Measurements from ENCODE around the gene NUP205.

Gene NUP205

GRCh38 chr7:135678612-135679575 lies 121.2 kb downstream of the NUP205 start:
- H3K27ac ChIP-seq (ENCODE audit: extremely low read depth, low read depth, low read length) = no peak overlapping the region
- ChIA-PET CTCF (interaction anchor here (0.6 to 1.0 kb wide), 2 partner anchors 22 to 26 kb away, joined by 3 read pairs; no protein-coding TSS in a partner anchor), POLR2A (no interaction called here)

GRCh38 chr7:135681762-135682161 lies 124.0 kb downstream of the NUP205 start:
- Histone ChIP-seq H3K4me1 (ENCODE audit: control insufficient read depth, insufficient read depth, low read length) (no peaks in the 10 kb centered on the region), H3K9me3 (ENCODE audit: control insufficient read depth, insufficient read depth, low read depth, low read length) (no peaks in the 10 kb centered on the region), H3K4me3 (ENCODE audit: low read depth, low read length) (no peak overlapping the region), H3K27ac (ENCODE audit: extremely low read depth, low read depth, low read length) (no peak overlapping the region), H3K36me3 (ENCODE audit: control insufficient read depth in 2 of 2, insufficient read depth in 1 of 2, low read length in 2 of 2) (peaks cover 0 to 74% of the 10 kb centered on the region in 2 experiments; a peak in 1 of 3 replicates)
- ChIA-PET CTCF (interaction anchor here (0.7 to 2.4 kb wide), 4 partner anchors 9 to 119 kb away, joined by 3 to 19 read pairs (median 4); no protein-coding TSS in a partner anchor), POLR2A (interaction anchor here (1.0 kb wide), 1 partner anchor 9 kb away, joined by 3 read pairs; no protein-coding TSS in a partner anchor)
- TF ChIP-seq KLF16 (tag by site-specific recombination; IDR thresholded peaks at IDR 0.05) (no peak), TRIM28 (IDR thresholded peaks at IDR 0.05; ENCODE audit: borderline replicate concordance, low read length) (no peak), ZBTB17 (tag by site-specific recombination; IDR thresholded peaks at IDR 0.05) (no peak), ZNF624 (tag by site-specific recombination; IDR thresholded peaks at IDR 0.05) (no peak), ZNF600 (tag by site-specific recombination; IDR thresholded peaks at IDR 0.05) (no peak), ZNF174 (tag by site-specific recombination; IDR thresholded peaks at IDR 0.05) (no peak), ZBTB26 (tag by site-specific recombination; optimal IDR thresholded peaks at IDR 0.05) (no peak), ZFP69B (tag by site-specific recombination; IDR thresholded peaks at IDR 0.05) (no peak), ZNF221 (tag by site-specific recombination; IDR thresholded peaks at IDR 0.05; ENCODE audit: borderline replicate concordance) (no peak), ZFP41 (tag by site-specific recombination; IDR thresholded peaks at IDR 0.05; ENCODE audit: borderline replicate concordance) (no peak), ZNF140 (tag by site-specific recombination; IDR thresholded peaks at IDR 0.05) (no peak), ZNF76 (tag by site-specific recombination; IDR thresholded peaks at IDR 0.05; ENCODE audit: borderline replicate concordance, low read depth) (no peak), ZNF664 (tag by site-specific recombination; IDR thresholded peaks at IDR 0.05) (no peak), ZNF214 (tag by site-specific recombination; IDR thresholded peaks at IDR 0.05; ENCODE audit: borderline replicate concordance) (no peak), ZNF248 (tag by site-specific recombination; IDR thresholded peaks at IDR 0.05) (no peak), ZNF133 (tag by site-specific recombination; IDR thresholded peaks at IDR 0.05) (no peak), ZNF530 (tag by site-specific recombination; IDR thresholded peaks at IDR 0.05; ENCODE audit: low read depth) (no peak), ZNF341 (tag by site-specific recombination; IDR thresholded peaks at IDR 0.05; ENCODE audit: low read depth) (no peak), ZSCAN23 (tag by site-specific recombination; IDR thresholded peaks at IDR 0.05) (no peak)

More at GRCh38 chr7:135678612-135679575, 121.2 kb downstream of the NUP205 start:
- Histone ChIP-seq H3K36me3 (ENCODE audit: control insufficient read depth in 2 of 2, insufficient read depth in 1 of 2, low read length in 2 of 2) (peaks cover 0 to 64% of the 10 kb centered on the region in 2 experiments; a peak in 1 of 3 replicates), H3K4me3 (ENCODE audit: low read depth, low read length) (no peak overlapping the region), H3K9me3 (ENCODE audit: control insufficient read depth, insufficient read depth, low read depth, low read length) (no peaks in the 10 kb centered on the region), H3K4me1 (ENCODE audit: control insufficient read depth, insufficient read depth, low read length) (no peaks in the 10 kb centered on the region)
- TF ChIP-seq ZNF398 (tag by site-specific recombination; IDR thresholded peaks at IDR 0.05) (no peak), ZNF37A (tag by site-specific recombination; IDR thresholded peaks at IDR 0.05) (no peak), REPIN1 (tag by site-specific recombination; IDR thresholded peaks at IDR 0.05; ENCODE audit: low read depth) (no peak)

Measured in HEK293 (cell line).